HTR-8/SVneo (cell line): ENCODE results near the gene PARP3.
"Not testable (repeated sequence)": the region's sequence is repeated elsewhere in the genome, so short reads cannot be mapped to it uniquely, and the experiment has no call there.

Source experiments
- DNase-seq: peaks from one replicate; pipeline ENCODE4 v3.0.0; 2011; ENCODE audit warnings: low spot score, mixed read lengths; ENCODE audit not compliant: insufficient read length
- FAIRE-seq: peaks from 2 replicates; lab custom pipeline; 2011; peaks lifted over from hg19 to GRCh38; lab: Jason Lieb, UNC

Gene PARP3

GRCh38 chr3:51982352-51982837 is 40.2 kb downstream of the PARP3 start:
- DNase-seq = peak; percentile 75
- FAIRE-seq = no peak

GRCh38 chr3:51982838-51983577 is 40.8 kb downstream of the PARP3 start, which contains the start of gene ACY1:
TSS of gene ACY1 (plus strand) at chr3:51983535. CDS start at chr3:51984065, 530 bp downstream.
- peak; percentile 93 for DNase-seq

GRCh38 chr3:51983578-51984268 is 41.6 kb downstream of the PARP3 start:
- DNase-seq = no peak
- FAIRE-seq = no peak

More at GRCh38 chr3:51982838-51983577, 40.8 kb downstream of the PARP3 start, which contains the start of gene ACY1:
- FAIRE-seq = peak; percentile 98

- FAIRE-seq (no peak), DNase-seq (no peak)
Measured at GRCh38 chr3:51984269-51984647, 42.1 kb downstream of the PARP3 start.

- DNase-seq = no peak
- no peak for FAIRE-seq
Measured at GRCh38 chr3:51985063-51985462, 42.9 kb downstream of the PARP3 start.

GRCh38 chr3:51986010-51986947 is 44.1 kb downstream of the PARP3 start:
- FAIRE-seq (no peak), DNase-seq (no peak)

GRCh38 chr3:51987568-51987967 is 45.4 kb downstream of the PARP3 start:
- FAIRE-seq (no peak), DNase-seq (no peak)

- no peak for FAIRE-seq
- DNase-seq = no peak
Measured at GRCh38 chr3:51988286-51989146, 46.4 kb downstream of the PARP3 start.

- DNase-seq, FAIRE-seq: not testable (repeated sequence)
Measured at GRCh38 chr3:51990501-51990971, 48.4 kb downstream of the PARP3 start.

- no peak for DNase-seq
- FAIRE-seq = no peak
Measured at GRCh38 chr3:51992017-51992682, 50.0 kb downstream of the PARP3 start.

GRCh38 chr3:51993657-51994056 is 51.5 kb downstream of the PARP3 start:
- not testable (repeated sequence) for DNase-seq

GRCh38 chr3:51994530-51994929 is 52.4 kb downstream of the PARP3 start:
- FAIRE-seq (peak; percentile 4), DNase-seq (no peak)

More at GRCh38 chr3:51993657-51994056, 51.5 kb downstream of the PARP3 start:
- not testable (repeated sequence) for FAIRE-seq

- FAIRE-seq = peak; percentile 89
- peak; percentile 89 for DNase-seq
Measured at GRCh38 chr3:51995346-51996163, 53.4 kb downstream of the PARP3 start, which contains the start of gene RPL29. TSS of gene RPL29 (minus strand) at chr3:51995895. CDS start at chr3:51995461, 434 bp downstream.

- DNase-seq (no peak), FAIRE-seq (no peak)
Measured at GRCh38 chr3:51997172-51997571, 55.0 kb downstream of the PARP3 start.

GRCh38 chr3:51997935-51998596 is 55.9 kb downstream of the PARP3 start:
- FAIRE-seq (peak; percentile 57), DNase-seq (no peak)
